GM18517 (cell line): Measurements from ENCODE around the gene PROKR2.

Experiments used
- ATAC-seq: cut with Tn5 transposase; IDR thresholded peaks from one replicate; pipeline ENCODE4 v1.9.1; 2021; ENCODE audit warnings: mild to moderate bottlenecking, moderate library complexity; ENCODE audit not compliant: unreplicated experiment

Gene PROKR2

DNA sequence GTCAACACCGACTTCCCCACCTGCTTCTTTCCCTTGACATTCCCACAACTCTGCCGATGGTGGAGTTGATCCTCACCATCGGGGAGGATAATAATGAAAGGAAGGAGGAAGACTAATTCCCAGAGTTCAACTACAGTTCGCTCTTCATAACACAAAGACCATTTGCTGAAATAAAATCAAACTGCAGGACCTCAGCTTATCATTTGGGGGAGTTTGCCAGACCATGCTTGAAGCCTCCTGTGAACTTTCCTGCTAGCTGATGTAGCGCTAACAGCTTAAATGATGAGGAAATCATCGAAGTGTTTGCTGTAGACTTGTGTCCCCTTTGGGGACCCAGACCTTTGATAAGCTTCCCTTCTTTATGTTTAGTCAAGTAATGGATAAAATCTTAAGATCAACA, 26.2 kb downstream of the PROKR2 start:
- no peak for ATAC-seq

- no peak for ATAC-seq
Observed at GRCh38 chr20:5282561-5282960, 34.2 kb downstream of the PROKR2 start.

DNA sequence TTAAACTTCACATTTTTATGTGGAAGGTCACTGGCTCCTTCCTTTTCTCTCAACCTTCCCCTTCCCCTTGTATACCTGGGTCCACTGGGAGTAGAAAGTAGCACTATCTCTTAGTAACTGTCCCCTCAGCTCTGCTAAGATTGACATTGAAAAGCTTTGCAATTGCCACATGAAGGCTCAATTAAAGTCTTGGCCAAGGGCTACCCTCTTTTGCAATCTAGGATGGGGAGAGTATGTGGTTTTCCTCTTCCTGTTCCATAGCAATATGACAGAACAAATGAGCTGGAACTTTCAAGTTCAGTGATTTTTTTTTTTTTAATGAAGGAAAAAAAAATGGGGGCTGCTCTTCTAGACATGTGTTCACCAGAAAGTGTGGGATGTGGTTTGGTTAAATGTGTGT, 37.1 kb downstream of the PROKR2 start:
- no peak for ATAC-seq

GRCh38 chr20:5272268-5272667, 44.5 kb downstream of the PROKR2 start:
- ATAC-seq, result no peak

DNA sequence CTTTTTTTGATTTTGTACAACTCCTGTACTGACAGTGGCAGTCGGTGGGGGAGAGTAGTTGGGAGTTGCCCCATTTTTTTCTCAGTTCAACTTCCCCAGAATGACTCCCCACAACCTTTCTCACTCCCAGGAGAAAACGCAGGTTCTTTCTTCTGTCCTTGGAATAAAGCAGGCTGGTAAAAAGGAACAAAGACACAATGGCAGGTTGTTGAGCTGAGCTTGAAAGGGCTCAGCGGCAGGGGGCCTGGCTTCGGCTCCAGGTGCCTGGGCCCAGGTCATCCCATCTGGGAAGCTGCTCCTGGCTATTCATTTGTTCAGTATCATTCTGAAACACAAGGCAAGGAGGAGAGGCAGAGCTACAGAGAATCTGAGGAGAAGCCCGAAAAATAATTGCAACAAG, 46.2 kb downstream of the PROKR2 start:
- no peak for ATAC-seq

DNA sequence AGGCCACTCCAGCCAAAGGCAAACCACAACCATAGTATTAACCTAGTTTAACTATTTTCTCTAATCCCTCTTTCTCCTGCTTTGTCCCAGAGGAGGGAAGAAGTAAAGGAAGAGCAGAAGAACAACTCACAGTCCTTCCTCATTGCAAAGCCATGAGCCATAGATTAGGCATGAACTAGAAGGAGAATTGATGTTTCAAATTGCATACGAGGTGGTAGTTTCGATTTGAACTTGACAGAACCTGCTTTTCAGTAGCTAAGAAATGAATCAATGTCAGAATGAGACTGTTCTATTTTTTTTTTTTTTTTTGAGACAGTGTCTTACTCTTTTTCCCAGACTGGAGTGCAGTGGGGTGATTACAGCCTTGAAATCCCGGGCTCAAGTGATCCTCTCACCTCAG, 48.3 kb downstream of the PROKR2 start:
- ATAC-seq, result no peak

- no peak for ATAC-seq
Observed at GRCh38 chr20:5267092-5267491, 49.7 kb downstream of the PROKR2 start.
